ENCODE measurements around the gene KRT37.
A peak's percentile ranks its signal among the peaks of the same experiment; 100 is the strongest.

Gene KRT37

DNA sequence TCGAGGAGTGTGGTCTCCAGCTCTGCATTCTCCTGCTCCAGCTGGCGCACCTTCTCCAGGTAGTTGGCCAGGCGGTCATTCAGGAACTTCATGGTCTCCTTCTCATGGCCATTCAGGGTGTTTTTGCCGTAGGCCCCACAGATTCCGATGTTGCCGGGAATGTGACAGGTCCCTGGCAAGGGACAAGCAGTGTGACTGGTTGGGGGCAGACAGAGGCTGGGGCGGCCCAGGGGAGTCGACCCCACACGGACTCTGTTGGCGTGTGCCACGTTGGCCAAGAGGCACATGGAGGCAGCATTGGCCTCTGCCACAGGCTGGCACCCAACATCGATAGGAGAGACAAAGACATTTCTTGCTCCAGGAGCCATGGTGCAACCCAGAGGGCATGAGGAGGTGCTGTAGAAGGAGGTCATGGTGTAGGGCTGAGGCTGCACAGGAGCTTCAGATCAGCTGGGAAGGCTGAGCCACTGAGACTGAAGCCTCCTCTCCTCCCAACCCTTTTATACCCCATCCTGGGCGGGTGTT lies at the start of gene KRT37:
Gene KRT37, minus strand, starts transcription at position 475 of the 525 bp plus-strand sequence. Its CDS starts 62 bp downstream, at position 413.
- in situ Hi-C loops (cut with HindIII; ENCODE audit: low pct_ligation_motif_present, low pct_unique_long_range_greater_than_20kb, low sequenced_read_pairs): no loop called here
- DNase-seq: no peak

DNA sequence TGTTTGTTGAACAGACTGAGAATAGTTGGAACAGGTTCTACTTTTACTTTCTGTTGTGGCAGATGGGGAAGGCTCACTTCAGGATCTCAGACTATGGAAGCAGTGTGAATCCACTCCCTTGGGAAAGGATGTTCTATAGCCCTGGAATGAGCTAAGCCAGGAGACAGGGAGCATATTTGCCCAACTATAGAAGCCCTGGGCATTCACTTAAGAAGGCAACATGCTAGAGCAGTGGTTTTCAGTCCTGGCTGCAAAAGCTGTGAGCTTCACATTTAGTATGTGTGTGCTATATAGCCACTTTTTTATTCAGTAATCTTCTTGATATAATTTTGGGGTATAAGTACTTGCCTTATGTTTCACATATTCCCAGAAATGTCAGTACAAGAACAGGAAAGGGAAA lies 44.0 kb upstream of the KRT37 start:
- in situ Hi-C loops (cut with HindIII; ENCODE audit: low pct_ligation_motif_present, low pct_unique_long_range_greater_than_20kb, low sequenced_read_pairs): no loop called here
- DNase-seq: no peak

DNA sequence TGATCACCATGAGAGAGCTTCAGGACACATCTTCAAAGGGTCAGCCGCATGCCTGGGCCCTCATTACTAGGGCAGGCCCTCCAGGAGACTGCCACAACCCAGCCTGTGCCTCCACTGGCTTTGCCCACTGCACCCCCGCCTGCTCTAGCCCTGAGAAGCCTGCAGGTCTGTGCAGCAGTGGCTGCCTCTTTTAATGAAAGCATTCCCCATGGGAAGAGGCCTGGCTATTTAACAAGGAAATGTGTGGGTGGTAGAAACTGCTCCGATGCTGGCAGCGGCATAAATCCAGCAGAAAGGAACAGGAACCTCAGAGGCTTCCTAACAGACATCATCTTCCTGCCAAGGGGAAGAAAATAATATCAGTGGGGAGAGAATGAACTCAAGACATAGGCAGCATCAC lies 43.2 kb upstream of the KRT37 start:
- in situ Hi-C loops (cut with HindIII; ENCODE audit: low pct_ligation_motif_present, low pct_unique_long_range_greater_than_20kb, low sequenced_read_pairs): no loop called here
- DNase-seq: no peak

DNA sequence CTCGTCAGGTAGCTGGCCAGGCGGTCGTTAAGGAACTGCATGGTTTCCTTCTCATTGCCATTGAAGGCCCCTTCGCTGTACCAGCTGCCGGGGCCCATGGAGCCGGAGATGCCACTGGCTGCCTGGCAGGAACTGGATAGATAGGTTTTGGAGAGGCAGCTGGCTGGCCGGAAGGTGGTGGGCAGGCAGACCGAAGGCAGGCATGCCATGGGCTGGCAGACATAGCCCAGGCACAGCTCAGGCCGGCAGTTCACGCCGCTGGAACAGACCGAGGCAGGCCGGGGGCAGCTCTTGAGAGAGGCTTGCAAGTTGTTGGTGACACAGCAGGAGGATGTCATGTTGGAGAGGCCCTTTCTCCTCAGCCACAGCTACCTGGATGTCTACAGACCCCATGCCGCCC lies 42.6 kb upstream of the KRT37 start, which contains the start of gene KRT32:
Gene KRT32, minus strand, starts transcription at position 399 of the 400 bp plus-strand sequence. Its CDS starts 61 bp downstream, at position 338.
- in situ Hi-C loops (cut with HindIII; ENCODE audit: low pct_ligation_motif_present, low pct_unique_long_range_greater_than_20kb, low sequenced_read_pairs): no loop called here

DNA sequence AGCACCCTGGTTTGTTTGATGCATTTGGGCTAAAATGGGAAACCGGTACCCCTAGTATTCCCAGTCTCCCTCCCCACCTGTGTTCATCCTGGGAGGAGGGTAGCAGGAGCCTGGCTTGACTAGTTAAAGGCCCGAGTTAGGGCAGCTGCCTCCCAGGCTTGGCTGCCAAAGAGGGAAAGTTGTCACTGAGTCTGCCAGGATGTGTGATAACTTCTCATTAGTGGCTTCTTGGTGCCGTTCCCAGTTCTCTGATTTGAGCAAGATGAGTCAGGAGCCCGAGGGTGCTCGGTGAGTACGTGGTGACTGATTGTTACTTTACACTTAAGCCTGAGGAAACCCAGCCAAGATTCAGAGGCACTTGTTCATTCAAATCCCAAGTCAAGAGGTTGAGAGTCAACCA lies 40.3 kb upstream of the KRT37 start:
- in situ Hi-C loops (cut with HindIII; ENCODE audit: low pct_ligation_motif_present, low pct_unique_long_range_greater_than_20kb, low sequenced_read_pairs): no loop called here

More for the DNA sequence above, 42.6 kb upstream of the KRT37 start, which contains the start of gene KRT32:
- DNase-seq: no peak

DNA sequence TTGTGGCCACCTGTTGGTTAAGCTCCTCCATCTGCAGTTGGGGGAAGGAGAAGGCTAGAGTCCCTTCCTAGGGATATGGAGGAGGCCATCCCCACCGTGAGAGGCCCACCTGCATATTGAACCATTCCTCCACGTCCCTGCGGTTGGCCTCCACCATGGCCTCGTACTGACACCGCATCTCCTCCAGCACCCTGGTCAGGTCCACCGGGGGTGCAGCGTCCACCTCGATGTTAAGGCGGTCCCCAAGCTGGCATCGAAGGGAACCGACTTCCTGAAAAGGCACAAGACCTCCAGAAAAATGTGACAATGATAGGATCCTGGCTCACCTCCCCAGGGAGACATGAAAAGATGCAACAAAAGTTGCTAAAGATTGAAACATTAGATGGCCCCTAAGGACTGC lies 39.8 kb upstream of the KRT37 start:
- DNase-seq: no peak
- in situ Hi-C loops (cut with HindIII; ENCODE audit: low pct_ligation_motif_present, low pct_unique_long_range_greater_than_20kb, low sequenced_read_pairs): no loop called here

More for the DNA sequence above, 40.3 kb upstream of the KRT37 start:
- peak; percentile 91 for DNase-seq

DNA sequence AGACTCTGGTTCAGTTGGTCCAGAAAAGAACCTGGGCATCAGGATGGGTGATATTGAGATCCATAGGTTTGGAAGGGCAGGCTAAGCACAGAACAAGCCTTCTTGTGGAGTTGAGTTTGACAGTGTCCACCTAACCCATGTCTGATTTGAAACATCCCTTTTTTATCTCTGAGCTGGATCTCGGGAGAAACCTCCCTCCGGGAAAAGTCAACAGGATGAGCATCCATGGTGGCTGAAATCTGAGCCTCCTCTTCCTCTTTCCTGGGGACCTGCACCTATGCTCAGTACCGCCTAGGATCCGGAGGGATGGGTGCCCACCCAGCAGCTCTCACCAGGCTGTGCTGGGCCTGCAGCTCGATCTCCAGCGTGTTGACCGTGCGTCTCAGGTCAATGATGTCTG lies 39.4 kb upstream of the KRT37 start:
- no peak for DNase-seq
- in situ Hi-C loops (cut with HindIII; ENCODE audit: low pct_ligation_motif_present, low pct_unique_long_range_greater_than_20kb, low sequenced_read_pairs): no loop called here

DNA sequence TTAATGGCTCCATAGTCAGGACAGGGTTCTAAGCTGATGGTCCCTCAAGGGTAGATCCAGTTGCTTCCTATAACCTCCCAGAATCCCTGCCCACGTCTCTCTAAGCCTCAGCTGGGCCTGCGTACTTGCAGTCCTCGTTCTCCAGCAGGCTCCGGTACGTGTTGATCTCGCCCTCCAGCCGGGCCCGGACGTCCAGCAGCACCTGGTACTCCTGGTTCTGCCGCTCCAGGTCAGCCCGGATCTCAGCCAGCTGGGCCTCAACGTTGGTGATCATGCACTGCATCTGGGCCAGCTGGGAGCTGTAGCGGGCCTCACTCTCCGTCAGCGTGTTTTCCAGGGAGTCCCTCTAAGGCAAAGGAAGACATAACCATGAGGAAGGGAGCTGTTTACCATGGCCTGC lies 38.3 kb upstream of the KRT37 start:
- in situ Hi-C loops (cut with HindIII; ENCODE audit: low pct_ligation_motif_present, low pct_unique_long_range_greater_than_20kb, low sequenced_read_pairs): no loop called here

DNA sequence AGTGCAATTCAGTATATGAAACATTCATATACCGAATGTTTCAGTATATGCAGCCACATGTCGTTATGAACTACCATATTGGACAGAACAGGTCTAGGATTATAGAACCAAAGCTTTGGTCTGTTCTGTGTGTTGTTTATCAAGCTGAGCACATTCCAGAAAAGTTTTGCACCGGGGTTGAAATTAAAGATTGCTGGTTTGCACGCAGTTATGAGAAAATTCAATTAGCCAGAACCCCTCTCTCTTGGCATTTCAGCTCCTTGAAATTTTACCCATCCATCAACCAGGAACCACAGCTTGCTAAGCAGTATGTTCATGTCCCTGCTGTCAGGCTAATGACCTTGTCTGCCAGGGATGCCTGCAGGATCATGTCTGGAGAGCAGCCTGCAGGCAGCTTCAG lies 33.3 kb upstream of the KRT37 start:
- DNase-seq: no peak
- in situ Hi-C loops (cut with HindIII; ENCODE audit: low pct_ligation_motif_present, low pct_unique_long_range_greater_than_20kb, low sequenced_read_pairs): no loop called here

More for the DNA sequence above, 38.3 kb upstream of the KRT37 start:
- DNase-seq: no peak

DNA sequence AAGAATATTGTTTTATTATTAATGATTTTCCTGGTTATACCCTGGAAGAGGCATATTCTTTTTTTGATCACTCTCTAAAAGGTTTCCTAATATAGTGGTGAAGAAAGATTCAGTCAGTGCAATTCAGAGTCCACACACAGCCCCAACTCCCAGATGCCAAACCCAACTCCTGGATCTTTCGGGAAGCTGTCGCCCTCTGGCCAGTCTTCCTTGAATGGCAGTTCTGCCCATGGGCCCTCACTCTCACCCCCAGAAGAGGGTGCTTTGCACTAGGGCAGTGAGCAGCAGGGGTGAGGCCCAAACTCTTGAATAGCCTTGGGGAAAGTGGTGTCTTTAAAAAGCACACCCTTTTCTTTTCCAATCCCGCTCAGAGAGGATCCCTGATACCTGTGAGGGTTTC lies 31.8 kb upstream of the KRT37 start:
- in situ Hi-C loops (cut with HindIII; ENCODE audit: low pct_ligation_motif_present, low pct_unique_long_range_greater_than_20kb, low sequenced_read_pairs): no loop called here
- peak; percentile 37 for DNase-seq

DNA sequence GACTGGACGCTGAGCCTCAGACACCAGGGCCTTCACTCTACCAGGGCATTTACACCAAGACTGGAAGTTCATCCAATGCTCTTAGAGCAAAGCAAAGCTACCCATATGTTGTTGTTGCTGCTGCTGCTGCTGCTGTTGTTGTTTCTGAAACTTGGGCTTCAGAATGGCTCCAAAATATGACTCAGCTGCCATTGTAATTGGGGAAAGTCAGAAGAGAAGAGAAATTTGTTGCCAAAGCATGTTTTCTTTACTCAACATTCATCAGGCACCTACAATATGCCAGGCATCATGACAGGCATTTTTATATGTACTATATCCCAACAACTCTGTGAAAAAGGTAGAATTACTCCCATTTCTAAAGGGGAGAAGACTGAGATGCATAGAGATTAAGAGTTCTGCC lies 30.9 kb upstream of the KRT37 start:
- in situ Hi-C loops (cut with HindIII; ENCODE audit: low pct_ligation_motif_present, low pct_unique_long_range_greater_than_20kb, low sequenced_read_pairs): no loop called here
- no peak for DNase-seq

DNA sequence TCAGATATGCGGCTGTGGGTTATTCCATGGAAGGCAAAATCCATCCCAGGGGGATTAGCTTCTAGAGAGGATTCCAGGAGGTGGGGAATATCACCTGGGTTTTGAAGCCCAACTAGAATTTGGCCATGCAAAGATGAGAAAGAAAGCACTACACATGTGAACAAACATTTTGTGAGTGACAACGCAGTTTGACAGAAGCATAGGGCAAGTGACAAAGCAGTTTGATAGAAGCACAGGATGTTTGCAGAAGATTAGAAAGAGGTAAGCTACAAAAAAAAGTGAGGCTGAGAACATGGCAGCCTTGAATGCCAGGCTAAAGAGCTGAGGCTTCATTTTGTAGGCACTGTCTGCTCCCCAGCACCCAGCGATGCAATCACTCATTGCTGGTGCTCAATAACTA lies 28.7 kb upstream of the KRT37 start:
- DNase-seq: no peak
- in situ Hi-C loops (cut with HindIII; ENCODE audit: low pct_ligation_motif_present, low pct_unique_long_range_greater_than_20kb, low sequenced_read_pairs): no loop called here

DNA sequence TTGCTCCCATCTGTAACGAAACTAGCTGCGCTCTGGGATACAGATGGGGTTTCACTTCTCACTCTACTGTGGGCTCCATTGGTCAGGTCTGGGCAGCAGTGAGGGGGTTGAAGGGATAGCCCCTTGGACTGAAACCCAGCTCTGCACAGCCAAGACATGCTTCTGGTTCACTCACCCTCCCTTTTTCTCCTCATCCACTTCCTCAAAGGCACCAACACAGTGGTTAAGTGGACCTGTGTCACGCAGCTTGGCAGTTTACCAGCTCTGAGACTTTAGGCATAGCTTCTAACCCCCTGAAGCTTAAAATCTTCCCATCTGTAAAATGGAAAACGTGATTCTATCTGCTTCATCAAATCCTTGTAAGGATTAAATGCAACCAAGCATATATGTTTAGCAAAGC lies 27.9 kb upstream of the KRT37 start:
- no peak for DNase-seq
- in situ Hi-C loops (cut with HindIII; ENCODE audit: low pct_ligation_motif_present, low pct_unique_long_range_greater_than_20kb, low sequenced_read_pairs): no loop called here

DNA sequence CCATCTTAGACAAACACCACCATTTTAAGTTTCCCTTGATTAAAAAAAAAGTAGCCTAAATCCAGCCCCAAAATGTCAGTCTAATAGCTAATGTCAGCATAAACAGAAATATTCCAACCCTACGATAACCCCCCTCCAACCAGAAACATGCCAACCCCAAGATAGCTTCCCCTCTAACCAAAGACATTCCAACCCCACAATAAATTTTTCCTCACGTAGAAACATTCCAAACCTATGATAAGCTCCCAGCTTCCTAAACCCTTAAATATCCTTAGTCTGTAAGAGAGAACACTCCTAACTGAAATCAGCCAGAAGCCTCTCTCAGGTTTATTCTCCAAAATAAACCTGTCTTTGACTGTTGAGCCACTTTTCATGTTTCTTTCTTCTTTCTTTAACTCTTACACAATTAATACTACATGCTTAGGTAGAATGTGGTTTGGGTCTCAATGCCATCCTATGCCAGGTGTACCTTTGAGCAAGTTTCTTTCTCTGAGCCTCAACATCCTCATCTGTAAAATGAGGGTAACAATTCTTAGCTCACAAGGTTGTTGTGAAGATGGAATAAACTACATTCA lies 26.9 kb upstream of the KRT37 start:
- peak; percentile 11 for DNase-seq
- in situ Hi-C loops (cut with HindIII; ENCODE audit: low pct_ligation_motif_present, low pct_unique_long_range_greater_than_20kb, low sequenced_read_pairs): no loop called here

DNA sequence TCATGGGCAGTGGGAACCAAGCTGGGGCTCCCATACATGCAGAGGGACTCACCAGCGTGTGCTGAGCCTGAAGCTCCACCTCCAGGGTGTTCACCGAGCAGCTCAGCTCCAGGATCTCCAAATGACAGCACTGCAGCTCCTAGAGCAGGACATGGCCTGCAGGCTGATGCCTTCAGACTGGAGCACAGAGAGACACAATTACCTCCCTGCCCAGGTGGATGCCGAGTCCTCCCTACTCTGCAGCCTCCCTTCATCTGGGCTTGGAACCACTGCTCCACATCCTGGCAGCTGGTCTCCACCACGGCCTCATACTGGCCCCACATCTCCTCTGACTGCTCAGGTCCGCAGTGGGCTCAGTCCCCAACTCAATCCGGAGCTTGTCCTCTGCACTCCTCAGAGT lies 24.6 kb upstream of the KRT37 start:
- in situ Hi-C loops (cut with HindIII; ENCODE audit: low pct_ligation_motif_present, low pct_unique_long_range_greater_than_20kb, low sequenced_read_pairs): no loop called here
- no peak for DNase-seq

DNA sequence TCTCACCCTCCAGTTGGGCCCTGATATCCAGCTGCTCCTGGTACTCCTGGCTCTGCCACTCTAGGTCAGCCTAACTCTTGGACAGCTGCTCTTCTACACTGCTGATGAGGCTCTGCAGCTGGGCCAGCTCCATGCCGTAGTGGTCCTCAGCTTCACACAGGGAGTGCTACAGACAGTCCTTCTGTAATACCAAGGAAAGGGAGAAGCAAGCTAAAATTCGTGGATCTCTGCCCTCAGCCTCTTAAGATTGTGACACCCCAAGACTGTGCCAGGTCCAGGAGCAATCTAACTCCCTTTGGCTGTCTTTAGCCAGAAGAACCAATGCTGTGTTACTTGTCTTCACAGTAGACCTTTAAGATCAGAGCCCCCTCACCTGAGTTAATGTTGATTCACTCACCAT lies 24.1 kb upstream of the KRT37 start:
- in situ Hi-C loops (cut with HindIII; ENCODE audit: low pct_ligation_motif_present, low pct_unique_long_range_greater_than_20kb, low sequenced_read_pairs): no loop called here
- DNase-seq: no peak

DNA sequence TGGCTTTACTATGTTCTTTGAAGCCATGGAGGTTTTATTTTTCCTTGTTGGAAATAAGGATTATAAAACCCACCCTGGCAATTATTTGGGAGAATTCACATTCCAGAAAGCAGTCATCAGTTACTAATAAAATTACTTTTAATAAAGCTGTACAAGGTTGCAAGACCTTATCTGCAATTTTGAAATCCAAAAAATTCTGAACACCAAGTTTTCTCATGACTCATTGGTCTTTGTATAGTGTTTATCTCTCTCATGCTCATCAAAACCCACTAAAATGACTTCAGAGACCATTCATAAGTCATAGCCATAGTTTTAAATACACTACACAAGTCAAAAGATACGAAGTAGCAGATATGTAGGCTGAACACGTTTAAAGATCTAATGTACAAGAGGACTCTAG lies 22.4 kb upstream of the KRT37 start:
- in situ Hi-C loops (cut with HindIII; ENCODE audit: low pct_ligation_motif_present, low pct_unique_long_range_greater_than_20kb, low sequenced_read_pairs): no loop called here

DNA sequence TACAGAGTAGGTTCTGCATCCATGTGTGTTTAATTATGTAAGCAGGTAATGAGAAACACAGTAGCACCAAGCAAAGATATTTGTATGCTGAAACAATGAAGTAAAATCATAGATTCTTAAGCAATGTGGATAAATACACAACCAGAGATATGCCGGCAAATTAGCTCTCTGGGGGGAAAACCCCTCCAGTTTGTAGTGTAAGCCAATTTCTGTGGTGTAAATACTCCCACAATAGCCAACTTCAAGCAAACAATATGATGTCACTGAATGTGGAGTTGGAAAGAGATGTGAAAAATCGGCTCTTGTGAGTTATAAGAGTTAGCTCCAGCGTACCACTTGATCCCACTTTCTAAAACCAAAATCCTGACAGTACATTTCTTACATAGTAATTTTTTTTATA lies 20.3 kb upstream of the KRT37 start:
- in situ Hi-C loops (cut with HindIII; ENCODE audit: low pct_ligation_motif_present, low pct_unique_long_range_greater_than_20kb, low sequenced_read_pairs): no loop called here
- no peak for DNase-seq

More for the DNA sequence above, 22.4 kb upstream of the KRT37 start:
- DNase-seq: no peak

DNA sequence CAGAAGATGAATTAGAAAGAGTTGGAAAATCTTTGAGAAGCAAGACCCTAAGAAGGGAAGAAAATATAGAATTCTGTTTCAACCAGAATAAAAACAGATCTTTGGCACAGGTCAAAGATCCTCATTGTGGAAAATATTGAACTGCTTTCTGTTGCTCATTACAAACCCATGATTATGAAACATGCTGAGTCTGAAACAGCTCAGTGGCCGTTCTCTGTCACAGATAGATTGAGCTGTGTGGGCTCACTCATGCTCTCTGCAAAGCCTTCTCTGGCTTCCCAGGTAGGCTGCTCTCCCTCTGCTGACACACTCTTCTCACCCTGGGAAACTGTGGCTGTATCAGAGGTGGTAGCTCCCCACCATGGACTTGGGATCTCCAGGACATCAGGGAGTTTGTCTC lies 19.8 kb upstream of the KRT37 start:
- no peak for DNase-seq
- in situ Hi-C loops (cut with HindIII; ENCODE audit: low pct_ligation_motif_present, low pct_unique_long_range_greater_than_20kb, low sequenced_read_pairs): no loop called here

DNA sequence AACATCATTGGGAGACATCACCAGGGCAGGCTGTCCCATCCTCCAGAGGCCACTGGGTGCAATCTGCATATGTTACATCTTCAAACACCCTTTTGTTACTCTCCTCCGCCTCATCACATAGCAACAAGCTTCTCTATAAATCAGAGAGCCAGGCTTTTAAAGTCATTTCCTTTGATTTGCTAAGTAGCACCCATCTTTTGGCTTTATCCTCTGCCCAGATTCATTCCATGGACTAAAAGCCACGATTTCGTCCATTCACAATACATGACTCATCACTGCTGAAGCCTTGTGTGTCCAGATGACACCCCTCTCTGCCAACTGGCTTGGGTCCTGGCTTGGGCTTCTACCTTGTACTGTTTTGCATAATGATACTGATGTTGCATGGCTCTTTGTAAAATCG lies 18.4 kb upstream of the KRT37 start:
- in situ Hi-C loops (cut with HindIII; ENCODE audit: low pct_ligation_motif_present, low pct_unique_long_range_greater_than_20kb, low sequenced_read_pairs): no loop called here
- DNase-seq: no peak

All from ACHN (cell line).